Left ventricle myocardium superior (tissue), 1 donor: Measurements from ENCODE around the gene HYAL2. TPM values are rescaled to one million over a fixed set of nuclear protein-coding genes. Genes with fewer than 3 reads are reported as not detected.
"Not testable (repeated sequence)": the region's sequence is repeated elsewhere in the genome, so short reads cannot be mapped to it uniquely, and the experiment has no call there.

Experiments
- ATAC-seq: fragments of 200-7000 bp; cut with Tn5 transposase; one replicate; pipeline ENCODE4 v1.9.1; 2020; ENCODE audit warnings: mild to moderate bottlenecking, moderate library complexity
- DNase-seq: peaks from one replicate; pipeline ENCODE4 v3.0.0-alpha.2; 2020
- intact Hi-C: fragments of 100-400 bp; cut with micrococcal nuclease; formaldehyde crosslinking; loops from one replicate; pipeline ENCODE4 v1.11.0; 2022
- total RNA-seq: library from RNA; stranded (reverse); fragmentation: NEBNext Ultra II Directional; extraction: Animal tissue kit (Norgen Biotek cat#: 25700); gene quantifications from one replicate; pipeline ENCODE4 v1.2.1, GENCODE V29; 2021
- donor health status: DM: no; HTN: yes; CAD: no; lungs with severe emphysema.

Gene HYAL2
- total RNA-seq, 1 donor from 2014 or later, result 36.0 TPM

GRCh38 chr3:50319181-50319893 is 3.2 kb downstream of the HYAL2 start:
- ATAC-seq (no peak), DNase-seq (no peak)
- intact Hi-C loops, result no loop called here

- intact Hi-C loops, result no loop called here
- no peak for DNase-seq
- no peak for ATAC-seq
These were observed 3.9 kb downstream of the HYAL2 start for GRCh38 chr3:50318615-50319014.

- intact Hi-C loops, result no loop called here
These were observed 4.4 kb downstream of the HYAL2 start for GRCh38 chr3:50318163-50318562.

GRCh38 chr3:50317300-50317699 is 5.2 kb downstream of the HYAL2 start:
- peak; percentile 49 for DNase-seq
- intact Hi-C loops, result no loop called here
- no peak for ATAC-seq

More at GRCh38 chr3:50318163-50318562, 4.4 kb downstream of the HYAL2 start:
- DNase-seq (no peak), ATAC-seq (no peak)

- ATAC-seq (no peak), DNase-seq (no peak)
- intact Hi-C loops, result no loop called here
These were observed 5.8 kb downstream of the HYAL2 start for GRCh38 chr3:50316657-50317242.

GRCh38 chr3:50314816-50315215 is 7.7 kb downstream of the HYAL2 start:
- intact Hi-C loops, result no loop called here
- ATAC-seq, result no peak
- no peak for DNase-seq

GRCh38 chr3:50314342-50314741 is 8.2 kb downstream of the HYAL2 start:
- intact Hi-C loops, result no loop called here
- ATAC-seq (peak; percentile 37), DNase-seq (no peak)

- intact Hi-C loops, DNase-seq, ATAC-seq: not testable (repeated sequence)
These were observed 10.5 kb downstream of the HYAL2 start for GRCh38 chr3:50312041-50312440.

- no peak for ATAC-seq
- intact Hi-C loops, result no loop called here
- DNase-seq, result no peak
These were observed 17.9 kb downstream of the HYAL2 start for GRCh38 chr3:50304601-50305000.

- intact Hi-C loops, result no loop called here
- peak; percentile 91 for DNase-seq
- peak; percentile 56 for ATAC-seq
These were observed 19.3 kb downstream of the HYAL2 start, which contains the start of gene HYAL1 for GRCh38 chr3:50303013-50303815. Gene HYAL1 (minus strand): TSS chr3:50303574. CDS start chr3:50302956, 618 bp downstream.

- intact Hi-C loops, result no loop called here
- DNase-seq, result peak; percentile 47
- ATAC-seq, result no peak
These were observed 20.2 kb downstream of the HYAL2 start for GRCh38 chr3:50302095-50303012.

GRCh38 chr3:50300681-50301254 is 21.8 kb downstream of the HYAL2 start:
- DNase-seq (no peak), ATAC-seq (no peak)
- intact Hi-C loops, result no loop called here

- intact Hi-C loops, result no loop called here
- peak; percentile 0 for ATAC-seq
- peak; percentile 52 for DNase-seq
These were observed 22.4 kb downstream of the HYAL2 start for GRCh38 chr3:50299929-50300680.

- intact Hi-C loops, result no loop called here
- ATAC-seq (no peak), DNase-seq (no peak)
These were observed 23.0 kb downstream of the HYAL2 start for GRCh38 chr3:50299638-50299928.

- intact Hi-C loops, result no loop called here
- ATAC-seq (peak; percentile 85), DNase-seq (peak; percentile 100)
These were observed 23.5 kb downstream of the HYAL2 start, which contains the start of the genes HYAL3 and NAA80 for GRCh38 chr3:50298836-50299637. Gene HYAL3 (minus strand): TSS chr3:50299405. CDS start chr3:50295602, 3,803 bp downstream. Gene NAA80 (minus strand): TSS chr3:50299405. CDS start chr3:50297463, 1,942 bp downstream.

- intact Hi-C loops, result no loop called here
- DNase-seq (no peak), ATAC-seq (no peak)
These were observed 24.4 kb downstream of the HYAL2 start for GRCh38 chr3:50297896-50298725.
